Measurements from ENCODE around the gene ZNF428. TPM values are rescaled to one million over a fixed set of nuclear protein-coding genes. Genes with fewer than 3 reads are reported as not detected.
A peak's percentile ranks its signal among the peaks of the same experiment; 100 is the strongest.

ZNF428 gene
- total and polyA plus RNA-seq, 2 of the 4 experiments (the other 2 are of a cell fraction) = 9.9 to 32.3 TPM

- no peak for TF ChIP-seq BHLHE40 (IDR thresholded peaks at IDR 0.05; ENCODE audit: low read depth, low read length)
Observed at GRCh38 chr19:43639519-43640423, 20.3 kb upstream of the ZNF428 start, which contains the start of gene CADM4 (continued).

DNA sequence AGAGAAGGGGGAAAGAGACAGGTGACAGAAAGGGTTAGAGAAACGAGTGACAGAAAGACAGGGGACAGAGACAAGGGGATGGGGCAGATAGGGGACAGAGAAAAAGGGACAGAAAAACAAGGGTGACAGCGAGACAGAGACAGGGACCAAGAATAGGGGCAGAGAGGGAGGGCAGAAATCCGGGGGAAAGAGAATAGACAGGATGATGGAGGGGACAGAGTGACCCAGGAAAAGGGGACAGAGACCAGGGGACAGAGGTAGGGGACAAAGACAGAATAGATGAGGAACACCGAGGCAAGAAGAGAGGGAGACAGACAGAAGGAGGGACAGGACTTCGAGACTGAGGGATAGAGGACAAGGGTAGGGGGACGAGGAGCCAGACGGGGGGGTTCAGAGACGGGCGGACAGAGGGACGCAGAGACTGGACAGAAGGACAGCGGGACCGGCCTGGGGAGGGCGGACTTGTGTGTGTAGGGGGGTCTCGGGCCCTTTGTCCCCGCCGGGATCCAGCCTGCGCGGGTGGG, 19.6 kb upstream of the ZNF428 start:
- 4% methylated on average over 4 of the region's 18 CpGs; no CpG with 5 or more reads in 1 of the 2 experiments for WGBS, 2 experiments (ENCODE audit: extremely low coverage in 2 of 2, insufficient read length in 1 of 2)
- H2AK5ac ChIP-seq (ENCODE audit: low read depth, low read length) = 0 out of 2 replicates have a peak overlapping the region, but pooled peaks have one; percentile 17
- H2BK5ac ChIP-seq (ENCODE audit: low read depth, low read length, poor library complexity, severe bottlenecking) = no peak overlapping the region
- ATAC-seq (ENCODE audit: low read depth) = no peak
- H2BK15ac ChIP-seq (ENCODE audit: low read depth, low read length) = no peak overlapping the region
- no peaks in the 10 kb centered on the region for H3K9me1 ChIP-seq (ENCODE audit: insufficient read depth, low read length)
- H3K14ac ChIP-seq (replicated peaks; ENCODE audit: low read depth, low read length) = no peak overlapping the region
- H3K56ac ChIP-seq (ENCODE audit: extremely low read depth, insufficient read depth, low read length) = no peak overlapping the region
- H3K79me1 ChIP-seq (ENCODE audit: low read depth in 1 of 2, low read length in 2 of 2) = no peaks in the 10 kb centered on the region
- dilution Hi-C loops (cut with HindIII; ENCODE audit: low sequenced_read_pairs, unreplicated experiment) = no loop called here
- H4K5ac ChIP-seq (ENCODE audit: low read depth, low read length) = no peak overlapping the region
- H3K18ac ChIP-seq (ENCODE audit: low read depth, low read length) = no peak overlapping the region
- in situ Hi-C loops (cut with MboI; ENCODE audit: low sequenced_read_pairs) = no loop called here
- H2AFZ ChIP-seq (replicated peaks; ENCODE audit: low read length, poor library complexity) = peak overlapping the region; percentile 76
- ChIA-PET POLR2A (ENCODE audit: unreplicated experiment) (no interaction called here), CTCF (no interaction called here)
- no peak for DNase-seq
- H3K9ac ChIP-seq (ENCODE audit: low read depth, low read length) = no peak overlapping the region
- no peaks in the 10 kb centered on the region for H4K20me1 ChIP-seq (ENCODE audit: insufficient read depth, low read length)
- H2BK120ac ChIP-seq (ENCODE audit: low read depth, low read length) = no peak overlapping the region
- no peak overlapping the region for H4K8ac ChIP-seq (ENCODE audit: low read depth in 2 of 2, low read length in 2 of 2)
- peaks cover 9% of the 10 kb centered on the region for H3K4me1 ChIP-seq (ENCODE audit: control insufficient read depth, insufficient read depth, low read length)
- no peak overlapping the region; the same call in 1 of the 2 replicates for H3K4me2 ChIP-seq (ENCODE audit: low read depth, low read length)
- no TSS peak for BruUV-seq (replicated peaks)
- peaks cover 34% of the 10 kb centered on the region for H3K27me3 ChIP-seq (ENCODE audit: control insufficient read depth, insufficient read depth, low read length)
- no peak overlapping the region for H4K91ac ChIP-seq (ENCODE audit: insufficient read depth, low read depth, low read length)
- H3K4ac ChIP-seq (ENCODE audit: low read depth, low read length) = no peak overlapping the region
- intact Hi-C loops (cut with micrococcal nuclease) = no loop called here
- peak overlapping the region; percentile 57 for H3K23ac ChIP-seq (ENCODE audit: low read depth, low read length)
- H3K27ac ChIP-seq (ENCODE audit: insufficient read depth, low read length) = no peak overlapping the region
- peak overlapping the region; percentile 4; the same call in 1 of the 2 replicates for H3K4me3 ChIP-seq (ENCODE audit: insufficient read depth, low read depth, low read length)
- no peak overlapping the region for H2BK20ac ChIP-seq (ENCODE audit: low read depth, low read length)
- H3K9me3 ChIP-seq (ENCODE audit: control insufficient read depth, insufficient read depth, low read length) = no peaks in the 10 kb centered on the region
- H3K36me3 ChIP-seq (ENCODE audit: control insufficient read depth, insufficient read depth, low read length) = no peaks in the 10 kb centered on the region
- no peak overlapping the region for H2AK9ac ChIP-seq (replicated peaks; ENCODE audit: low read depth, low read length, poor library complexity)
- TF ChIP-seq MAFK (IDR thresholded peaks at IDR 0.05; ENCODE audit: low read depth, low read length) (no peak), RAD21 (IDR thresholded peaks at IDR 0.05; ENCODE audit: low read length) (no peak), RCOR1 (IDR thresholded peaks at IDR 0.05; ENCODE audit: insufficient replicate concordance, low read length) (no peak), FOS (IDR thresholded peaks at IDR 0.05; ENCODE audit: low read depth, low read length) (no peak), MXI1 (IDR thresholded peaks at IDR 0.05; ENCODE audit: borderline replicate concordance, low read depth, low read length) (no peak), CEBPB (IDR thresholded peaks at IDR 0.05; ENCODE audit: low read depth, low read length) (no peak), POLR2A (IDR thresholded peaks at IDR 0.05; ENCODE audit: low read depth, low read length) (no peak), CTCF (conservative IDR thresholded peaks at IDR 0.05; ENCODE audit: low read depth, low read length) (no peak), RFX5 (IDR thresholded peaks at IDR 0.05; ENCODE audit: low read depth, low read length) (no peak), CHD1 (IDR thresholded peaks at IDR 0.05; ENCODE audit: low read depth, low read length) (no peak), SMC3 (IDR thresholded peaks at IDR 0.05; ENCODE audit: low read depth, low read length) (no peak), MAZ (IDR thresholded peaks at IDR 0.05; ENCODE audit: borderline replicate concordance, low read depth, low read length) (no peak)
- TF ChIP-seq, protein P1, sequence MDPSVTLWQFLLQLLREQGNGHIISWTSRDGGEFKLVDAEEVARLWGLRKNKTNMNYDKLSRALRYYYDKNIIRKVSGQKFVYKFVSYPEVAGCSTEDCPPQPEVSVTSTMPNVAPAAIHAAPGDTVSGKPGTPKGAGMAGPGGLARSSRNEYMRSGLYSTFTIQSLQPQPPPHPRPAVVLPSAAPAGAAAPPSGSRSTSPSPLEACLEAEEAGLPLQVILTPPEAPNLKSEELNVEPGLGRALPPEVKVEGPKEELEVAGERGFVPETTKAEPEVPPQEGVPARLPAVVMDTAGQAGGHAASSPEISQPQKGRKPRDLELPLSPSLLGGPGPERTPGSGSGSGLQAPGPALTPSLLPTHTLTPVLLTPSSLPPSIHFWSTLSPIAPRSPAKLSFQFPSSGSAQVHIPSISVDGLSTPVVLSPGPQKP (IDR thresholded peaks at IDR 0.05; ENCODE audit: borderline replicate concordance, low read depth, low read length) = no peak

All from IMR-90 (cell line).